Measurements from ENCODE around the gene BMP5. TPM values are rescaled to one million over a fixed set of nuclear protein-coding genes. Genes with fewer than 3 reads are reported as not detected.

Gene BMP5
- total and polyA plus RNA-seq, 10 of the 15 experiments (the other 5 are each of a cell fraction or from before 2014, with no cell fraction given) = not detected

- no peak for TF ChIP-seq CHD4 (IDR thresholded peaks at IDR 0.05)
These were observed 36.3 kb downstream of the BMP5 start (continued) for GRCh38 chr6:55839080-55839479.

DNA sequence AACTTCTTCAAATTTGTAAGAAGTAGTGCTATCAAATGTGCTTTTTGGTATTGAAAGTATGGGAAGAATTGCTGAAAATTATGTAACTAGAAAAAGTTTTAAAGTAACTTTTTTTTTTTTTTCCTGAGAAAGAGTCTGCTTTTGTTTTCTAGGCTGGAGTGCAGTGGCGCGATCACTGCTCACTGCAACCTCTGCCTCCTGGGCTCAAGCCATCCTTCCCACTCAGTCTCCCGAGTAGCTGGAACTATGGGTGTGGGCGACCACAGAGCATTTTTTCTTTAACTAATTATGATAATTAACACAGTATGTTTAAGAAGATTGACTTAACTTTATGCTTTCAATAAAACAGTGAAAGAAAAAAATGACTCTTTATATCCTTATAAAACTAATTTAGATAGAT, 38.4 kb downstream of the BMP5 start:
- H3K4me3 ChIP-seq = no peak overlapping the region
- H3K4me2 ChIP-seq (ENCODE audit: control insufficient read depth, insufficient read depth) = no peak overlapping the region
- no peaks in the 10 kb centered on the region for H3K79me2 ChIP-seq (ENCODE audit: control insufficient read depth, insufficient read depth, low read length)
- ChIA-PET CTCF (no interaction called here), SMC1A (ENCODE audit: uncharacterized antibody, unreplicated experiment) (no interaction called here), RAD21 (ENCODE audit: unreplicated experiment) (no interaction called here), POLR2A (no interaction called here)
- H3K4me1 ChIP-seq (ENCODE audit: control insufficient read depth, insufficient read depth, low read length) = no peaks in the 10 kb centered on the region
- no peaks in the 10 kb centered on the region for H3K9me3 ChIP-seq (replicated peaks; ENCODE audit: control insufficient read depth, insufficient read depth, low read length)
- H3K27ac ChIP-seq (ENCODE audit: control insufficient read depth, insufficient read depth) = no peak overlapping the region
- 50% methylated on average over 4 of the region's 4 CpGs for WGBS (ENCODE audit: insufficient coverage, insufficient replicate concordance, low lambda C conversion rate, missing lambda C conversion rate)
- DNase-seq (ENCODE audit: low read depth, low spot score) (no peak), ATAC-seq (no peak), FAIRE-seq (no peak)
- no TSS peak for BruUV-seq (replicated peaks)
- intact Hi-C loops (cut with micrococcal nuclease; ENCODE audit: unreplicated experiment) = no loop called here
- H3K27me3 ChIP-seq (replicated peaks in 1 of 2; ENCODE audit: control insufficient read depth in 2 of 2, insufficient read depth in 2 of 2, low read length in 1 of 2) = no peaks in the 10 kb centered on the region
- in situ Hi-C loops (cut with MboI) = no loop called here
- no peak overlapping the region for H3K9ac ChIP-seq (ENCODE audit: control insufficient read depth, insufficient read depth, low read length)
- TF ChIP-seq RAD21 (IDR thresholded peaks at IDR 0.05; ENCODE audit: insufficient read depth, low read depth, low read length) (no peak), IKZF1 (conservative IDR thresholded peaks at IDR 0.05) (no peak), PAX5 (IDR thresholded peaks at IDR 0.05; ENCODE audit: borderline replicate concordance, low read depth, low read length) (no peak), HCFC1 (IDR thresholded peaks at IDR 0.05; ENCODE audit: low read length) (no peak), FOS (IDR thresholded peaks at IDR 0.05; ENCODE audit: borderline replicate concordance, extremely low read depth, insufficient read length) (no peak), CBFB (IDR thresholded peaks at IDR 0.05; ENCODE audit: low read depth) (no peak), CHD4 (IDR thresholded peaks at IDR 0.05) (no peak)
- TF ChIP-seq, protein P1, sequence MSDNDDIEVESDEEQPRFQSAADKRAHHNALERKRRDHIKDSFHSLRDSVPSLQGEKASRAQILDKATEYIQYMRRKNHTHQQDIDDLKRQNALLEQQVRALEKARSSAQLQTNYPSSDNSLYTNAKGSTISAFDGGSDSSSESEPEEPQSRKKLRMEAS (IDR thresholded peaks at IDR 0.05; ENCODE audit: low read depth, low read length) = no peak
- H2AFZ ChIP-seq (ENCODE audit: control insufficient read depth, low read depth, low read length) = no peak overlapping the region
- no peaks in the 10 kb centered on the region for H3K36me3 ChIP-seq (ENCODE audit: control insufficient read depth in 2 of 2, insufficient read depth in 2 of 2, low read length in 1 of 2)
- no peaks in the 10 kb centered on the region for H4K20me1 ChIP-seq (ENCODE audit: control insufficient read depth, insufficient read depth)

Data from GM12878 (cell line).